Mesenteric fat pad (tissue), 1 donor: ENCODE results near the gene KAT14. TPM values are rescaled to one million over a fixed set of nuclear protein-coding genes. Genes with fewer than 3 reads are reported as not detected.
"Not testable (repeated sequence)": the region's sequence is repeated elsewhere in the genome, so short reads cannot be mapped to it uniquely, and the experiment has no call there.

Experiments used
- DNase-seq: peaks from one replicate; pipeline ENCODE4 v3.0.0-alpha.2; 2020; ENCODE audit warnings: low spot score
- total RNA-seq: library from RNA; stranded (reverse); fragmentation: NEBNext Ultra II Directional; extraction: Animal tissue kit (Norgen Biotek cat#: 25700); gene quantifications from one replicate; pipeline ENCODE4 v1.2.1, GENCODE V29; 2021
- donor health status: DM: yes; HTN: yes; CAD: no.

The KAT14 gene
- total RNA-seq, 1 donor from 2014 or later, result 9.4 TPM

DNA sequence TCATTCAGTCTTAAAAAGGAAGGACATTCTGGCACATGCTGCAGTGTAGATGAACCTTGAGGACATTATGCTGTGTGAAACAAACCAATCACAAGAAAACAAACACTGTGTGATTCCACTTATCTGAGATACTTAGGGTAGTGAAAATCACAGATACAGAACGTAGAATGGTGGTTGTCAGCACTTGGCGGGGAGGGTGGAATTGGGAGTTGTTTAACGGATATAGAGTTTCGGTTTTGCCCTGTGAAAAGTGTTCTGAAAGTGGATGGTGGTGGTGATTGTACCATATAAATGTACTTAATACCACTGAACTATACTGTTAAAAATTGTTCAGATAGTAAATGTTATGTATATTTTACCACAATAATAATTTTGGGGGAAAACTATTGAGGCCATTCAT lies 18.4 kb downstream of the KAT14 start:
- DNase-seq, result no peak

DNA sequence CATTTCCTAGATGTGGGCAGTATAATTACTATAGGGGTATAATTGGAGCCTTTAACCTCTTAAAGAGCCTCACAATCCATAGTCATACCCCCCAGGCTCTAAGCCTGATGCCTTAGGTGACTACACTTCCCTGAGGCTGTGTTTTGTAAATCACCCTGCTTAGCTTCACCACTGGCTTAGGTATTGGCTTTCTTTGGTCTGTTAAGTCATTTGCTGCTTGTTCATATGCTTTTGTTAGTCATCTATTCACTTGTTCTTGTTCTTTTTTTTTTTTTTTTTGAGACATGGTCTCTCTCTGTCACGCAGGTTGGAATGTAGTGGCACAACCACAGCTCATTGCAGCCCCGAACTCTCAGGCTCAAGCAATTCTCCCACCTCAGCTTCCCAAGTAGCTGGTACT lies 26.7 kb downstream of the KAT14 start:
- no peak for DNase-seq

- DNase-seq, result no peak
These were observed 27.9 kb downstream of the KAT14 start for GRCh38 chr20:18165553-18165952.

DNA sequence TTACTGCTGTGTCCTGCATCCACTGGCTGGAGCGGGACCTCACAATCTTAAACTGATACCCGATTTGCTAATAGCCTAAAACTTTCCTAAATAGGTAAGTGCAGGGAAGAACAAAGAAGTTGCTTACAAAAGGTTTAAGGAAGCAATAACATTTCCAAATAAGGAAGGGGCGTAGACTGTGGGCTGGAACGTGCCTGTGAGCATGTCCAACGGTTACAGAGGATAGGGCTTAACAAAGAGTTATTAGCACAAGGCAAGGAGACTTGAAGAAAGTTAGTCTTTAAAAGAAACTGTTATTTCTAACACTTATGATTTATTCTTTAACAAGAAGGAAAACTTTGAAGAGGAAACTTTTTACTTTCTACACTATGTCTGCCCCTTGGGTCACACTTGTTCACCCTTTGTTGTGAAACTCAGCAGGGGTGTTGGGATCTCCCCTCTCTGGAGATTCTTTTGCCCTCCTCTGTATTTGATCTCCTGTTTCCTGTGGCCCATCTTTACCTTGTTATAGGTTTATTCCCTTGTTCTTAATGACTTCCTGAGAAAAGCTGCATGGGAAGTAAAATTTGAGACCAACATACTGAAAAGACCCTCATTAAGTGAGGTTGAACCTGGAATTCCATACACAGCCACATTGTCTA lies 28.7 kb downstream of the KAT14 start:
- DNase-seq, result no peak

GRCh38 chr20:18166950-18167349 lies 29.3 kb downstream of the KAT14 start:
- no peak for DNase-seq

DNA sequence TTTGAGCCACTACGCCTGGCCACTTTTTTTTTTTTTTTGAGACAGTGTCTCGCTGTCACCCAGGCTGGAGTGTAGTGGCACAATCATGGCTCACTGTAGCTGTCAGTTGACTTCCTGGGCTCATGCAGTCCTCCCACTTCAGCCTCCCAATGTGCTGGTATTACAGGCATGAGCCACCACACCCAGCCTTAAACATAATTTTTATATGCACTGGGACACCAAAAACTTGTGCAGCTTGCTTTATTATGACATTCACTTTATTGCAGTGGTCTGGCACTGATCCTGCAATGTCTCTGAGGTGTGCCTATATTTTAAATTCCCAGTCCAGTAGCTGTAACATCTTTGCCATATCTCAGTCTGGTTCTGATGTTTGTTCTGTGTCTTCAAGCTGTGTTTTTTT lies 34.7 kb downstream of the KAT14 start:
- DNase-seq, result no peak

- DNase-seq, result no peak
These were observed 37.4 kb downstream of the KAT14 start for GRCh38 chr20:18174906-18175683.

- DNase-seq, result no peak
These were observed 38.7 kb downstream of the KAT14 start for GRCh38 chr20:18176318-18176785.

- not testable (repeated sequence) for DNase-seq
These were observed 42.7 kb downstream of the KAT14 start for GRCh38 chr20:18180366-18180765.

DNA sequence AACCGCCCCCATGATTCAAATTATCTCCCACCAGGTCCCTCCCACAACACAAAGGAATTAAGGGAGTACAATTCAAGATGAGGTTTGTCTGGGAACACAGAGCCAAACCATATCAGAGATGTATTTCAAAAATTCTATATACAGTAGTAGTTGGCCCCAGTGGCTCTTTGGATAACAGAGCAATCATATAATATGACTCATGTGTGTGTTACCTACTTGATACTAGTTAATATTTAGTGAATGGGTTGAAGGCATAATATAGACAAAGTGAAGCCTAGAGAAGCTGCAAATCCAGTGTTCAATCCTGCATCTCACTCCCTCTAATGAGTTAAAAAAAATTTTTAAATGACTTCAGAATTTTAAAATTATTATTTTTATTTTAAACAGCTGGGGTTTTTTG lies 43.2 kb downstream of the KAT14 start:
- no peak for DNase-seq

GRCh38 chr20:18187020-18187419 lies 49.4 kb downstream of the KAT14 start:
- no peak for DNase-seq

DNA sequence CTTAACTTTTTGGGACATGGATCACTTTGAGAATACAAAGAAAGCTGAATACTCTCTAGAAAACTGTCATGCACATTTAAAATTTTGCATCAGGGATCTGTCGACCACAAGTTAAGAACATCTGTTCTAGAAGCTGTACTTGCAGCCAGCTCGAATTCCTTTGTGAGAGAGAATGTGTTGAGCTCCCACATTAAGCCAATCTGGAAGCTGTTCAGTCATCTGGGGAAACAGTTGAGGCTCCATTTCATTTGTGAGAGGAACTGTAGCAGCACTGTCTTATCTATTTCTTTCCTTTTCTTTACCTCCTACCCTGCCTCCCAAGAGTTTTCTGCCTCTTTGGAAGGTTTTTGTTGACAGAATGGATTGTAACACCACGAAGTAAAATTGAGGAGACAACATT lies 50.8 kb downstream of the KAT14 start:
- DNase-seq, result no peak

DNA sequence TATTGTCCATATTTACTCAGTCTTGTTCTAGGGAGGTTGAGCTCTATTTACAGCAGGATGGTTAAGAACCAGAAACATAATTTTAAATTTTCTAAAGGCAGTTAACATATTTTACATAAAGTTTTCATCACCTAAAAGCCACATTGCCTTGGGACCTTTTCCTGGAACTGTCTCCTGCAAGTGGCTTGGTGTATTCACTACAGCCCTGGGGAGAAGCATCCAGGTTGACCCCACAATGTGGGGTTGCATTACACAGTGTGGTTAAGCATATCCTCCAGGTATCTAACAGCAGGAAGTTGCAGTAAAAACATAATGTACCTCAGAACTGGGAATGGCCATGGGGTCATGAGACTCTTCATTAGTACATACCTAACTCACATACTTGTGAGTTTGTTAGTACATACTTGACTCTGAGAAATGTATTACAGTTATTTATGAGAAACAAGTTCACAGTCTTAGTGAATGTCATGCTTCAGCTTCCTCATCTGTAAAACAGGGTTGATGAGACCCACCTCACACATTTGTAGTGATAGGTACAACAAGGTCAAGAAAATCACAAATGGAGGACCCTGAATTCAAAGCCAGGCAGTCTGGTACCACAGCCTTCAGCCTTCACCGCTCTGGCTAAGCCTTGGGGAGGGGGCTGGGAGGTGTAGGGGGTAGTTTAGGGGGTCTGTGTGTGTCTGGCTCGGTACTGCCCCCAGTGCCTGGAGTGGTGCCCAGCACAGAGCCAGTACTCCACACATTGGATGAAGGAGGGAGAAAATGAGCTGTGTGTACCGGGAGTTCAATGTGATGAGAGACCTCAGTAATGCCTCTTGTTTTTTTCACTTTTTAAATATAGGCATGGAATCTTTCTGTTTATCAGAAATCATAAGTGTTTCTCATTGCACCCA lies 52.9 kb downstream of the KAT14 start:
- DNase-seq, result no peak

DNA sequence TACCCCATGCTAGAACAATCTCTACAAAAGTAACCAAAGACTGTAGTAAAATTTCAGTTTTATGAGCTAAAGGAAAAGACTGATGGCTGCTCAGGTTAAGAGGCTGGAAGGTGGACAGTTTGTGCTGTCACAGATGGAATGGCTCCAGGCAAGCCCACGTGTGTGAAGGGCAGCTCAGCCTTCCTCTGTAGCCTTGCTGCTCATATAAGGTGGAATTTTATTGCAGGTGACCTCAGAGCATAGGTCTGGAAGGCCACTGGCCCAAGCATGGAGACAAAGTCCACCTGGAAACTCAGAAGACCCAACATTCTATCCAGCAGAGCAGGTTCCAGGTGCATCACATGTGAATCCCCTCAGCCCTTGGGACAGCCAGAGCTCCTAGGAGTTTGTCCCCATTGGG lies 53.6 kb downstream of the KAT14 start:
- no peak for DNase-seq

- not testable (repeated sequence) for DNase-seq
These were observed 56.8 kb downstream of the KAT14 start for GRCh38 chr20:18194461-18194860.

DNA sequence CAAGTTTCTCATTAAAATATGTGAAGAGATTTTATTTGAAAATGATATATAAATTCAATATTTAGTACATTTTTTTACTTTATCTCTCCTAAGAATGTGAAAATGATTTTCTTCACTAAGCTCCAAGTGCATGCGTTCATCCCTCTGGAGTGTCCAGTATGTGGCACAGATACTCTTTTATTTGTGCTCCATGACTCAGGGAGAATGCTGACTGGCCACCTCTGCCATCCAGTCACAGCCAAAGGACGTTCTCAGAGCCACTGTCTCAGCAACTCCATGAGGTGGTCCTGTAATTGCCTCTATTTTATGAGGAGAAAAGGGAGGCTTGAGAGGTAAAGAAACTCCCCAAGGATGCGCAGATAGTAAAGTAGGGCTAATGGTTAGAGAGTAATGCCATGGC lies 58.3 kb downstream of the KAT14 start:
- no peak for DNase-seq

DNA sequence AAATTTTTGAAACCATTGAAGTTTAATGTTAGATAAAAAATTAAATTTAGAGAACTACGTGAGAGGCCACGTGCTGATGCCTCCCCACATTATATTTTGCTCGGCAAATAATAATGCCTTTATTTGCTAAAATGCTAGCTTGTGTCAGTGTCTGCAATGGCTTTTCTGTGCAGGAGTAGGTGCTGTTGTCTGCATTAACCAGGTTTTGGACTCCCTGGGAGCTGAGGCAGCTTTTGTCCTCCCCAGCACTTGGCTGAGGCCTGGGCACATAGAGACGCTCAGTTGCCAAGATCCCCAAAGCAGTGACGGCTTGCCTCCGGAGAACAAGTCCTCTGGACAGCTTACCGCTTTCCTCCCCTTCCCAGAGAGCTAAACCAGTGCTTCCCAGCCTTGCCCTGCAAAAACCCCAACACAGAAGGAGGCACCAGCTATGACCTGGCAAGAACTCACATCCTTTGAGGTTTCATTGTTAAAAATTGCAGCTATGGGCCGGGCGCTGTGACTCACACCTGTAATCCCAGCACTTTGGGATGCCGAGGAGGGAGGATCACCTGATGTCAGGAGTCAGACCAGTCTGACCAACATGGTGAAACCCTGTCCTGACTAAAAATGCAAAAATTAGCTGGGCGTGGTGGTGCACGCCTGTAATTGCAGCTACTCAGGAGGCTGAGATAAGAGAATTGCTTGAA lies 59.9 kb downstream of the KAT14 start:
- no peak for DNase-seq

DNA sequence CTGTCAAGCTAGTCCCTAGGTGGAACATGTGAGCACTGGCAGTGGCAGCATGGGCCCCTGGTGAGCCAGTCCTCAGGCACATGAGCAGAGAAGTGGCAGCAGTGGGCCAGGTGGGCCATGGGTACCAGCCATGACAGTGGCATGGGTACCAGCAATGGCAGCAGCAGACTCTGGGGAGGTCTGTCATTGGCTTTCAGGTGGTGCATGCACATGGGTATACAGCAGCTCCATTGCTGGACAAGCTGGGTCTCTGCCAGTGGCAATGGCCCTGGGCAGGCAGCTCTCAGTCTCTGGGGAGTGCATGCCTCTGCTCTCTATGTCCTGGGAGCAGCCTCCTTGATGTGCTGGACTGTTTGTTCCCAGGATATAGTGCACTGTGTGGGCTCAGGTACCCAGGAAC lies 65.3 kb downstream of the KAT14 start:
- DNase-seq, result no peak

- DNase-seq, result not testable (repeated sequence)
These were observed 66.0 kb downstream of the KAT14 start for GRCh38 chr20:18203700-18204099.

DNA sequence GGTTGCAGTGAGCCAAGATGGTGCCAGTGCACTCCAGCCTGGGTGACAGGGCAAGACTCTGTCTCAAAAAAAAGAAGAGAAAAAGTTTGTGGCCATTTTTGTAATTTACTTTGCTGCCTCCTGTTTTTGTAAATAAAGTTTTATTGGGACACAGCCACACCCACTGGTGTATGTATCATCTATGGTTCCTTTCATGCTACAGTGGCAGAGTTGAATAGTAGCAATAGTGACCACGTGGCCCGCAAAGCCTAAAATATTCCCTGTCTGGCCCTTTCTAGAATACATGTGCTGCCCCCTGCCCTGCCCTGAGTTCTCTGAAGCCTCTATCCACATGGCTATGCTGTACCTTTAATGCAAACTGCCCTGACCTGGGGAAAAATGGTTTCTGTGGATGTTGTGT lies 75.3 kb downstream of the KAT14 start:
- no peak for DNase-seq

GRCh38 chr20:18215566-18215965 lies 77.9 kb downstream of the KAT14 start:
- no peak for DNase-seq
